Liver (tissue), 3 donors: ENCODE results near the gene CPLANE2.

Experiments used
- MAX ChIP-seq: IDR thresholded peaks from 2 replicates; pipeline ENCODE4 v1.6.1; 2016; ENCODE audit warnings: antibody characterized with exemption
- RAD21 ChIP-seq, 2 donors: IDR thresholded peaks; 2 replicates each; pipeline ENCODE4 v1.6.1; 2016; ENCODE audit warnings: antibody characterized with exemption in 2 of 2, mild to moderate bottlenecking in 2 of 2
- TAF1 ChIP-seq: conservative IDR thresholded peaks from 2 replicates; pipeline ENCODE4 v1.6.1; 2016; ENCODE audit warnings: antibody characterized with exemption, mild to moderate bottlenecking
- TF ChIP-seq, protein P1 (sequence below): fragments of 150-350 bp; IDR thresholded peaks from 2 replicates; pipeline ENCODE4 v1.5.1; 2017; ENCODE audit warnings: improper control_type of control experiment, low read depth, low read length; ENCODE audit not compliant: missing input control
- TF ChIP-seq, protein P2 (sequence below): IDR thresholded peaks from 2 replicates; pipeline ENCODE4 v1.6.1; 2016; ENCODE audit warnings: antibody characterized with exemption
- TF ChIP-seq, protein P3 (sequence below): IDR thresholded peaks from 2 replicates; pipeline ENCODE4 v1.6.1; 2016; ENCODE audit warnings: antibody characterized with exemption, mild to moderate bottlenecking
- donor health status: healthy.
- donor health status: healthy.

GRCh38 chr1:16199157-16199501 lies 37.9 kb downstream of the CPLANE2 start:
- TF ChIP-seq, protein P1, sequence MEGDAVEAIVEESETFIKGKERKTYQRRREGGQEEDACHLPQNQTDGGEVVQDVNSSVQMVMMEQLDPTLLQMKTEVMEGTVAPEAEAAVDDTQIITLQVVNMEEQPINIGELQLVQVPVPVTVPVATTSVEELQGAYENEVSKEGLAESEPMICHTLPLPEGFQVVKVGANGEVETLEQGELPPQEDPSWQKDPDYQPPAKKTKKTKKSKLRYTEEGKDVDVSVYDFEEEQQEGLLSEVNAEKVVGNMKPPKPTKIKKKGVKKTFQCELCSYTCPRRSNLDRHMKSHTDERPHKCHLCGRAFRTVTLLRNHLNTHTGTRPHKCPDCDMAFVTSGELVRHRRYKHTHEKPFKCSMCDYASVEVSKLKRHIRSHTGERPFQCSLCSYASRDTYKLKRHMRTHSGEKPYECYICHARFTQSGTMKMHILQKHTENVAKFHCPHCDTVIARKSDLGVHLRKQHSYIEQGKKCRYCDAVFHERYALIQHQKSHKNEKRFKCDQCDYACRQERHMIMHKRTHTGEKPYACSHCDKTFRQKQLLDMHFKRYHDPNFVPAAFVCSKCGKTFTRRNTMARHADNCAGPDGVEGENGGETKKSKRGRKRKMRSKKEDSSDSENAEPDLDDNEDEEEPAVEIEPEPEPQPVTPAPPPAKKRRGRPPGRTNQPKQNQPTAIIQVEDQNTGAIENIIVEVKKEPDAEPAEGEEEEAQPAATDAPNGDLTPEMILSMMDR, result no peak
- TF ChIP-seq RAD21 (IDR thresholded peaks at IDR 0.05) (no peak), MAX (no peak), TAF1 (no peak)
- TF ChIP-seq, protein P2, sequence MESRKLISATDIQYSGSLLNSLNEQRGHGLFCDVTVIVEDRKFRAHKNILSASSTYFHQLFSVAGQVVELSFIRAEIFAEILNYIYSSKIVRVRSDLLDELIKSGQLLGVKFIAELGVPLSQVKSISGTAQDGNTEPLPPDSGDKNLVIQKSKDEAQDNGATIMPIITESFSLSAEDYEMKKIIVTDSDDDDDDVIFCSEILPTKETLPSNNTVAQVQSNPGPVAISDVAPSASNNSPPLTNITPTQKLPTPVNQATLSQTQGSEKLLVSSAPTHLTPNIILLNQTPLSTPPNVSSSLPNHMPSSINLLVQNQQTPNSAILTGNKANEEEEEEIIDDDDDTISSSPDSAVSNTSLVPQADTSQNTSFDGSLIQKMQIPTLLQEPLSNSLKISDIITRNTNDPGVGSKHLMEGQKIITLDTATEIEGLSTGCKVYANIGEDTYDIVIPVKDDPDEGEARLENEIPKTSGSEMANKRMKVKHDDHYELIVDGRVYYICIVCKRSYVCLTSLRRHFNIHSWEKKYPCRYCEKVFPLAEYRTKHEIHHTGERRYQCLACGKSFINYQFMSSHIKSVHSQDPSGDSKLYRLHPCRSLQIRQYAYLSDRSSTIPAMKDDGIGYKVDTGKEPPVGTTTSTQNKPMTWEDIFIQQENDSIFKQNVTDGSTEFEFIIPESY, result no peak
- TF ChIP-seq, protein P3, sequence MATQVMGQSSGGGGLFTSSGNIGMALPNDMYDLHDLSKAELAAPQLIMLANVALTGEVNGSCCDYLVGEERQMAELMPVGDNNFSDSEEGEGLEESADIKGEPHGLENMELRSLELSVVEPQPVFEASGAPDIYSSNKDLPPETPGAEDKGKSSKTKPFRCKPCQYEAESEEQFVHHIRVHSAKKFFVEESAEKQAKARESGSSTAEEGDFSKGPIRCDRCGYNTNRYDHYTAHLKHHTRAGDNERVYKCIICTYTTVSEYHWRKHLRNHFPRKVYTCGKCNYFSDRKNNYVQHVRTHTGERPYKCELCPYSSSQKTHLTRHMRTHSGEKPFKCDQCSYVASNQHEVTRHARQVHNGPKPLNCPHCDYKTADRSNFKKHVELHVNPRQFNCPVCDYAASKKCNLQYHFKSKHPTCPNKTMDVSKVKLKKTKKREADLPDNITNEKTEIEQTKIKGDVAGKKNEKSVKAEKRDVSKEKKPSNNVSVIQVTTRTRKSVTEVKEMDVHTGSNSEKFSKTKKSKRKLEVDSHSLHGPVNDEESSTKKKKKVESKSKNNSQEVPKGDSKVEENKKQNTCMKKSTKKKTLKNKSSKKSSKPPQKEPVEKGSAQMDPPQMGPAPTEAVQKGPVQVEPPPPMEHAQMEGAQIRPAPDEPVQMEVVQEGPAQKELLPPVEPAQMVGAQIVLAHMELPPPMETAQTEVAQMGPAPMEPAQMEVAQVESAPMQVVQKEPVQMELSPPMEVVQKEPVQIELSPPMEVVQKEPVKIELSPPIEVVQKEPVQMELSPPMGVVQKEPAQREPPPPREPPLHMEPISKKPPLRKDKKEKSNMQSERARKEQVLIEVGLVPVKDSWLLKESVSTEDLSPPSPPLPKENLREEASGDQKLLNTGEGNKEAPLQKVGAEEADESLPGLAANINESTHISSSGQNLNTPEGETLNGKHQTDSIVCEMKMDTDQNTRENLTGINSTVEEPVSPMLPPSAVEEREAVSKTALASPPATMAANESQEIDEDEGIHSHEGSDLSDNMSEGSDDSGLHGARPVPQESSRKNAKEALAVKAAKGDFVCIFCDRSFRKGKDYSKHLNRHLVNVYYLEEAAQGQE, result no peak
